Neural cell (in vitro differentiated cells): Measurements from ENCODE around the gene THRSP. TPM values are rescaled to one million over a fixed set of nuclear protein-coding genes. Genes with fewer than 3 reads are reported as not detected.

ENCODE experiments used
- H2AFZ ChIP-seq: fragments of 200-600, 300-800 bp; sonication (generic), shearing (Covaris generic); 2 replicates; pipeline ENCODE4 v1.6.0; 2014; ENCODE audit warnings: low read depth, mild to moderate bottlenecking, antibody characterized with exemption, low read length, moderate library complexity
- H3F3A ChIP-seq: fragments of 200-600 bp; shearing (Covaris generic); 2 replicates; pipeline ENCODE4 v1.6.1; 2016; ENCODE audit warnings: mild to moderate bottlenecking, moderate library complexity, mixed read lengths, antibody characterized with exemption, low read length; ENCODE audit not compliant: insufficient read depth, poor library complexity, severe bottlenecking
- H3K27ac ChIP-seq: fragments of 200-600, 300-800 bp; sonication (generic), shearing (Covaris generic); 2 replicates; pipeline ENCODE4 v1.5.1; 2014; ENCODE audit warnings: mild to moderate bottlenecking, low read length, moderate library complexity
- H3K27me3 ChIP-seq: fragments of 300-800, 200-600 bp; sonication (generic), shearing (Covaris generic); 2 replicates; pipeline ENCODE4 v1.6.0; 2014; ENCODE audit warnings: mild to moderate bottlenecking, low read depth, low read length, moderate library complexity; ENCODE audit not compliant: insufficient read depth
- H3K36me3 ChIP-seq: fragments of 300-800, 200-600 bp; sonication (generic), shearing (Covaris generic); 2 replicates; pipeline ENCODE4 v1.5.1; 2014; ENCODE audit warnings: mild to moderate bottlenecking, antibody characterized with exemption, low read length, moderate library complexity; ENCODE audit not compliant: insufficient read depth
- H3K4me2 ChIP-seq: fragments of 300-800, 200-600 bp; sonication (generic), shearing (Covaris generic); 2 replicates; pipeline ENCODE4 v1.6.0; 2014; ENCODE audit warnings: mild to moderate bottlenecking, low read length
- H3K4me3 ChIP-seq: fragments of 300-800, 200-600 bp; sonication (generic), shearing (Covaris generic); 2 replicates; pipeline ENCODE4 v1.5.1; 2014; ENCODE audit warnings: mild to moderate bottlenecking, low read length, moderate library complexity
- H3K79me2 ChIP-seq: fragments of 200-600 bp; shearing (Covaris generic); replicated peaks from 2 replicates; pipeline ENCODE4 v1.6.0; 2014; ENCODE audit warnings: mild to moderate bottlenecking, low read length, moderate library complexity; ENCODE audit not compliant: insufficient read depth
- H3K9ac ChIP-seq: fragments of 300-800, 200-600 bp; sonication (generic), shearing (Covaris generic); 2 replicates; pipeline ENCODE4 v1.6.1; 2016; ENCODE audit warnings: mild to moderate bottlenecking, low read length, mixed read lengths
- H3K9me2 ChIP-seq: fragments of 200-600 bp; shearing (Covaris generic); 2 replicates; pipeline ENCODE4 v1.6.1; 2016; ENCODE audit warnings: mild to moderate bottlenecking, low read length, mixed read lengths; ENCODE audit not compliant: insufficient read depth
- H3K9me3 ChIP-seq: fragments of 200-600, 300-800 bp; sonication (generic), shearing (Covaris generic); 2 replicates; pipeline ENCODE4 v1.6.1; 2016; ENCODE audit warnings: mild to moderate bottlenecking, mixed run types, low read length, moderate library complexity, mixed read lengths
- H4K20me1 ChIP-seq: fragments of 200-600 bp; shearing (Covaris generic); 2 replicates; pipeline ENCODE4 v1.6.1; 2016; ENCODE audit warnings: mild to moderate bottlenecking, mixed run types; ENCODE audit not compliant: insufficient read depth
- CTCF ChIP-seq: fragments of 450-650 bp; IDR thresholded peaks from 2 replicates; pipeline ENCODE4 v1.5.1; 2014; ENCODE audit warnings: antibody characterized with exemption, mild to moderate bottlenecking, moderate library complexity; ENCODE audit not compliant: poor library complexity, severe bottlenecking
- EP300 ChIP-seq: fragments of 450-650 bp; conservative IDR thresholded peaks from 2 replicates; pipeline ENCODE4 v1.6.1; 2014; ENCODE audit warnings: antibody characterized with exemption, mild to moderate bottlenecking, moderate library complexity; ENCODE audit not compliant: poor library complexity, severe bottlenecking
- EZH2 ChIP-seq: fragments of 200-600, 300-800 bp; shearing (Covaris generic), sonication (generic); IDR thresholded peaks from 2 replicates; pipeline ENCODE4 v1.6.1; 2014; ENCODE audit warnings: antibody characterized with exemption, low read length, borderline replicate concordance, mild to moderate bottlenecking; ENCODE audit not compliant: insufficient read depth, poor library complexity, severe bottlenecking
- MXI1 ChIP-seq: fragments of 450-650 bp; conservative IDR thresholded peaks from 2 replicates; pipeline ENCODE4 v1.6.1; 2014; ENCODE audit warnings: antibody characterized with exemption, mild to moderate bottlenecking; ENCODE audit not compliant: poor library complexity, severe bottlenecking
- POLR2AphosphoS5 ChIP-seq: IDR thresholded peaks from 2 replicates; pipeline ENCODE4 v1.6.1; 2012
- RAD21 ChIP-seq: fragments of 450-650 bp; conservative IDR thresholded peaks from 2 replicates; pipeline ENCODE4 v1.6.1; 2014; ENCODE audit warnings: antibody characterized with exemption, mild to moderate bottlenecking, moderate library complexity
- REST ChIP-seq: IDR thresholded peaks from 2 replicates; pipeline ENCODE4 v1.6.1; 2012; ENCODE audit warnings: borderline replicate concordance
- SMC3 ChIP-seq: fragments of 450-650 bp; conservative IDR thresholded peaks from 2 replicates; pipeline ENCODE4 v1.6.1; 2014; ENCODE audit warnings: antibody characterized with exemption, mild to moderate bottlenecking, moderate library complexity; ENCODE audit not compliant: poor library complexity
- TAF1 ChIP-seq: IDR thresholded peaks from 2 replicates; pipeline ENCODE4 v1.6.1; 2012; ENCODE audit warnings: low read depth
- polyA plus RNA-seq: library from polyadenylated mRNA; depleted of rRNA; stranded (reverse); fragments of >200 nt; gene quantifications from 2 replicates; pipeline ENCODE4 v1.2.3, GENCODE V29; 2014

THRSP gene
- polyA plus RNA-seq, 1 donor from 2014 or later: not detected

GRCh38 chr11:78072455-78072854 is 8.8 kb downstream of the THRSP start:
- H3K9ac ChIP-seq: no peak overlapping the region

GRCh38 chr11:78074756-78075155 is 11.1 kb downstream of the THRSP start:
- Histone ChIP-seq H3K27ac (no peak overlapping the region), H3K9ac (no peak overlapping the region), H3K9me3 (no peaks in the 10 kb centered on the region), H3K9me2 (no peaks in the 10 kb centered on the region), H4K20me1 (no peaks in the 10 kb centered on the region), H3K79me2 (peaks cover 50% of the 10 kb centered on the region), H2AFZ (no peak overlapping the region), H3K4me2 (no peak overlapping the region), H3K27me3 (no peaks in the 10 kb centered on the region), H3F3A (no peaks in the 10 kb centered on the region), H3K36me3 (peaks cover 6% of the 10 kb centered on the region), H3K4me3 (no peak overlapping the region)
- TF ChIP-seq MXI1: no peak
- TF ChIP-seq TAF1: no peak
- no peak for TF ChIP-seq EP300
- TF ChIP-seq POLR2AphosphoS5: no peak
- no peak for TF ChIP-seq REST
- no peak for TF ChIP-seq CTCF
- no peak for TF ChIP-seq EZH2

More at GRCh38 chr11:78072455-78072854, 8.8 kb downstream of the THRSP start:
- peaks cover 6% of the 10 kb centered on the region for H3K36me3 ChIP-seq
- no peaks in the 10 kb centered on the region for H4K20me1 ChIP-seq
- no peak overlapping the region for H3K4me3 ChIP-seq
- no peaks in the 10 kb centered on the region for H3F3A ChIP-seq
- H3K9me2 ChIP-seq: no peaks in the 10 kb centered on the region
- no peak overlapping the region for H3K4me2 ChIP-seq
- H3K27ac ChIP-seq: no peak overlapping the region
- H2AFZ ChIP-seq: no peak overlapping the region
- no peaks in the 10 kb centered on the region for H3K9me3 ChIP-seq
- H3K27me3 ChIP-seq: no peaks in the 10 kb centered on the region
- peaks cover 27% of the 10 kb centered on the region for H3K79me2 ChIP-seq
- no peak for TF ChIP-seq POLR2AphosphoS5
- no peak for TF ChIP-seq TAF1
- TF ChIP-seq RAD21: no peak
- TF ChIP-seq SMC3: no peak
- TF ChIP-seq CTCF: no peak
- TF ChIP-seq MXI1: no peak
- no peak for TF ChIP-seq REST
- no peak for TF ChIP-seq EZH2
- TF ChIP-seq EP300: no peak
